GM21528 (cell line): ENCODE measurements around the gene CARD14.
A peak's percentile ranks its signal among the peaks of the same experiment; 100 is the strongest.

Experiments
- ATAC-seq: cut with Tn5 transposase; IDR thresholded peaks from one replicate; pipeline ENCODE4 v1.9.1; 2021; ENCODE audit warnings: mild to moderate bottlenecking, moderate library complexity; ENCODE audit not compliant: unreplicated experiment, low FRiP score

Gene CARD14

DNA sequence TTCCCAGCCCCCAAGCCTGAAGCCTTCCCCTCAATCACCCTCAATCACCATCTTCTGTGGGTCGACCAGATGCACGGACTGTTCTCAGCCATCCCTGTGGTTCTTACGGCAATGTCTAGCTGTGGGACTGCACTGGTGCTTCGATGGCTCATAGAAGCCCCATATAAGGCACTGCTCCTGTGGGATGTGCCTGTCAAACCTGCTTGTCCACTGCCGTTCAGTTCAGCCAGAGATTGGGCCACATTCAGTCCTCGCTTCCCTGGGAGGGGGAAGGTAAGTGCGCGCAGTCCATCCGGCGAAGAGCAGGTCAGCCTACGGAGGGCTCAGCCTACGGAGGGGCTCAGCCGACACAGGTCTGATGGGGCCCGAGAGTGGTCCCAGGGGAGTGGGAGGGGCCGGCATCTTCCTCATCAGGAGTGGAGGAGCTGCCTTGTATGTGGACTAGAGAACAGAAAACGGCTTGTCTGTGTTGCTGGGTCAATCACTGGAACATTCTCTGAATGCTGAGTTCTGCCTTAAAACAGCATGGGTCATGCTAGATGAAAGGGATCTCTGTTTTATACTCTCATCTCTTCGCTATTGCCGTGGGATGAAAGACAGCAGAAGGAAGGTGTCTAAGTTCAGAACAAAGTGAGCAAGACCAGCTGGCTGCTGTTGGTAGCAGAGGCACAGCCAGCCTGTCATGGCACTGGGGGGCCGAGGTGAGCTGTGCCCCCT is at the start of gene CARD14:
TSS of gene CARD14 (plus strand) at position 247 of the 717 bp plus-strand sequence. CDS start 11,409 bp downstream, outside the sequence.
- ATAC-seq = no peak

DNA sequence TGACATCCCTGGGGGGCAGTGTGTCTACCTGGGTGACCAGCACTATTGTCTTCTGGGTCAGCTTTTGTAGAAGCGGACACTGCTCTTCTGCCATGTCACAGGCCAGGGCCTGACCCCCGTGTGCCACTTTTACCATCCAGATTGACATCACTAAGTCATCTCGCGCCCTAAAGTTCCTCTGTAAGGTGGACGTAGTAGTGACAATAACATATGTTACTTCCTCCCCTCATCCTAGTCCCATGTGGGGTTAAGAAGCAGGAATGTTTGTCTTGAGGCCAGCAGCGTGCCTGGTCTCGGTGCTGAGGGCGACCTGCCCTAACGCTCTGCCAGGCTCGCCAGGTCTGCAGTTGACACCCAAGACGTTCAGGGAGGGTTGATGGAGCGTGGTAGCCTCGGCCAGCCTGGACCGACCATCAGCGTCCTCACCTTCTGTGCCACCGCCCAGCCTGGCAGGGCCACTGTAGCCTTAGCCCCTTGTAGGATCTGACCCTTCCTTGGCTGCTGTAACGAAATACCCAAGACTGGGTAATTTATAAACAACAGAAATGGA is 47.7 kb upstream of the CARD14 start:
- ATAC-seq = no peak

- no peak for ATAC-seq
These were observed 46.8 kb upstream of the CARD14 start for GRCh38 chr17:80122926-80123505.

DNA sequence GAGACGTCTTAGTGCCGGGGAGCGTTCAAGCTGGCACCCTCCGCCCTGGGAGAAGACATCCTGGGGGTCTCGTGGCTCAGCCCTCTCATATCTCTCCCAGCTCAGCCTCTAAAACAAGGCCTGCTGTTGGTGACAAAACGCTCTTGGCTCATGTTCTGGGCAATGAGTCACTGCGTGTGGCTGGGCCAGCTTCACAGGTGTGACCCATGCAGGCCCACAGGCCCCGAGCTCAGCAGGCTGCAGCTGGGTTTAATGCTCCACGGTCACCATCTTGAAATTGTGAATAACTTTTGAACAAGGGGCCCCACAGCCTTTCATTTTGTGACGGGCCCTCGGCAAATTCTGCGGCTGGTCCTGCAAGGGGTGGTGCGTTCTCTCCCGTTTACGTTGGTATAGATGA is 46.0 kb upstream of the CARD14 start:
- ATAC-seq = no peak

GRCh38 chr17:80124351-80124981 is 45.4 kb upstream of the CARD14 start:
- no peak for ATAC-seq

- no peak for ATAC-seq
These were observed 44.0 kb upstream of the CARD14 start for GRCh38 chr17:80125656-80126448.

GRCh38 chr17:80126449-80126715 is 43.4 kb upstream of the CARD14 start:
- no peak for ATAC-seq

DNA sequence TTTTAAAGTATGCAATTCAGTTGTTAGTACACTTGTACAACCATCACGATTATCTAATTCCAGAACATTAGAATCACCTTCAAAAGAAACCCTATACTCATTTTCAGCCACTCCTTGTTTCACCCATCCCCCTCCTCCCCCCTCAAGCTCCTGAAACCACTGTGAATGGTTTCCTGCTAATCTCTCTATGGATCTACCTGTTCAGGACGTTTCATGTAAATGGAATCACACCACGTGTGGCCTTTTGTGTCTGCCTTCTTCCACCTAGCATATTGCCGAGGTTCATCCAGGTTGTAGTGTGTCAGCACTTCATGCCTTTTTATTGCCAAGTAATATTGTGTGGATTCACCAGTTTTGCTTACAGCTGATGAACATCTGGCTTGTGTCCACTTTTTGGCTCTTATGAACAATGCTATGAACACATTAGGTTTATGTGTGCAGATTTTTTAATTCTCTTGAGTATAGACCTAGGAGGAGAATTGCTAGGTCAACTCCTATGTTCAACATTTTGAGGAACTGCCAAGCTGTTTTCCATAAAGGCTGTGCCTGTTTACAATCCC is 40.7 kb upstream of the CARD14 start:
- ATAC-seq = no peak

GRCh38 chr17:80130992-80131391 is 38.8 kb upstream of the CARD14 start:
- no peak for ATAC-seq

- ATAC-seq = no peak
These were observed 36.8 kb upstream of the CARD14 start for GRCh38 chr17:80132906-80133625.

DNA sequence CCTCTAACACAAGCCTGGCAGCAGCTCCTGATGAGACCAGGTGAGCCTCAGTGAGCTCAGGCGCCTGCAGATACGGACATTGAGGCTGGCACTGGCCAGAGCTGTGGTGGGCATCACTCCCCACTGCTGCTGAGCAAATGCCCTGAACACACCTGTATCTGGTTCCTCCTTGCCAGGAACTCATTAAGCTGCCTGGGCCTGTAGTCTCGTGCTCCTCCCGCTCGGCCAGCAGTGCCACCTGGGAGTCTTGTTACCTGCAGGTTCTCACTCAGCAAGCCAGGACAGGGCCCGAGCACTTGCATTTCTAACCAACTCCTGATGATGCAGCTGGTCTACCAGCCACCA is 36.2 kb upstream of the CARD14 start:
- ATAC-seq = no peak

GRCh38 chr17:80137131-80137530 is 32.7 kb upstream of the CARD14 start:
- no peak for ATAC-seq

DNA sequence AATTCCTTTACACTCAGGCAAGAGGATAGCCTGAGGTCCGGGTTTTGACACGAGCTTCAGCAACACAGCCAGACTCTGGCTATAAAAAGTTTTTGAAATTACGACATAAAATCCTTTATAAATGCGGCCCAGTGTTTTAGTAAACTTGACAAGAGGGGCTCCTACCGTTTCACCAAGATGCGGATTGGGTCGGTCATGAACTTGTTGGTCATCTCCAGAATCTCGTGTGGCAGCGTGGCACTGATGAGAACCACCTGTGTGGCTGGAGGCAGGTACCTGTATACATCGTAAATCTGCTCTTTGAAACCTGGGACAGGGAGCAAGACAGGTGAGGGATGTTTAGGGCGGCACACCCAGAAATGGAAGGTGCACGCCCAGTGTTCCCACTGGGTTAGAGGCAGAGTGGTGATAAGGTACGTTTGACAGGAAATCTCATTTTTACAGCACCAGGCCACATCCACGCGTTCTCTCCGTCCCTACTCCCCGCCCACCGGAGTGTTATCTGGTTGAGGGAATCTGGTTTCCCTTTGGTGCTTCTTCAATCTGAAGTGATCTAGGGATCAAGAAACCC is 30.9 kb upstream of the CARD14 start:
- ATAC-seq = no peak

GRCh38 chr17:80141463-80142165 is 28.2 kb upstream of the CARD14 start:
- ATAC-seq = no peak

- no peak for ATAC-seq
These were observed 26.9 kb upstream of the CARD14 start for GRCh38 chr17:80142929-80143328.

DNA sequence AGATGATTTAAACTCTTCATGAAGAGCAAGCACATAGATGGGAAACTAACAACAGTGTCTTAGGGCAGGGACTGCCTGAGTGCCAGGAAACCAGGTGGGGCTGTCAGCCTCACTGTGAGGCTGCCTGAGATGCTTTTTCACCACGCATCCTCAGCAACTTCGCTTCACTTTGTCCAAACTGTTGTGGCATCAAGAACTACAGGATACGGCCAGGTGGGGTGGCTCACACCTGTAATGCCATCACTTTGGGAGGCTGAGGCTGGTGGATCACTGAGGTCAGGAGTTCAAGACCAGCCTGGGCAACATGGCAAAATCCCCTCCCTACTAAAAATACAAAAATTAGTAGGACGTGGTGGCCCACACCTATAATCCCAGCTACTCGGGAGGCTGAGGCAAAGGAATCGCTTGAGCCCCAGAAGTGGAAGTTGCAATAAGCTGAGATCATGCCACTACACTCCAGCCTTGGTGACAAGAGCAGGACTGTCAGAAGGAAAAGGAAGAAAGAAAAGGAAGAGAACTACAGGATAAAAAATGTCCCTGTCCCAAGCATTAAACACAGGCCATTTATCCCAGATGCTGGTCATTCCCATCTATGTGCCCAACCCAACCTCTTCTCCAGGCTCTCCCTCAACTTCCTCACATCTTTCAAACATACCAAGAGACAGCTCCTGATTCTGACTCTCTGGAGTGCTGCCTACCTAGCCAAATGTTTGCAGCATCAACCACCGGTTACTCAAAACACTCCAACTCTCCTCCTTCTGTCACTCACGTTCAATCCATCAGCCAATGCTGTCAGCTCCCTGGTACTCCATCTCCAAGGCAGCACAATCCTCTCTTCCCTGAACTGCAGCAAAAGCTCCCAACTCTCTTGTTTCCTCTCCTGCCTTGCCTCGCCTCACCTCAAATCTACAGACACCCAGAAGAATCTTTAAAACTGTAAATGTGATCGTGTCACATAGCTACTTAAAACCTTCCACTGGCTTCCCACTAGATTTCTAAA is 24.5 kb upstream of the CARD14 start:
- no peak for ATAC-seq

DNA sequence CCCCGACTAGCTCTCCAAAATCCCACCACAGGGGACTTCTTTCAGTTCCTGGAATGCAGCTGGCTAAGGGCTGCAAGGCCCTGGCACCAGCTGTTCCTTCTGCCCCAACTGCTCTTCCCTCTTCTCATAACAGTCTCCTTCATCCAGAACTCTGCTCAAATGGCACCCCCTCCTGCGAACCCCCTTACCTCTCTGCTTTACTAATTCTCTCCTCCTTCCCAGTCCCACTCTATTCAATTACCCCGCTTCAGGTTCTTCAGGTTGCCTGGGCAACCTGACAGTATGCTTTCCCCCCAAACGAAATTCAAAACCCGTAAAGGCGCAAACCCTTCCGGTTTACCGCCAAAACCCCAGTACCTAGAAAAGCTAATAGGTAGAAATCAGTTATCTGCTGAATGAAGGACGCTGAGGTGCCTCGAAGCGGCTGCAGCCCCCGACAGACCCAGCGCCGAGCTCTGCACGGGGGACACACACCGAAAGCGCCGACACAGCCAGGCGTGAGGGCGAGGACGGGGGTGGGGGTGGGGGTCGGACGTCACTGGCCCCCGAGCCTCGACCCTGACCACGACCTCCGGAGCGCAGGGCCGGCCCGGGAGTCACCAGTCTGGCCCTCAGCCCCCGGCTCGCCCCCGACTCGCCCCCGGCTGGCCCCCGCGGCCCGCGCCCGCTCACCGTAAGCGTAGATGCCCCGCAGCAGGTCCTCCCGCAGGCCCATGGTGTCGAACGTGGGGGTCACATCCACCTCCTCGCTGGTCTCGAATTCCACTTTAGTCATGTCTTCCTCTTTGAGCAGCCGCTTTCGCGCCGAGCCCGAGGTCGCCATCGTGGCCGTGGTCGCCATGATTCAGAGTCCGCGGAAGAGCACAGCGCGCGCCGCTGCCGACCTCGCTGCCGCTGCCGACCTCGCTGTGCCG is 23.5 kb upstream of the CARD14 start:
- ATAC-seq = peak; percentile 12
